Glomerular visceral epithelial cell (primary cell): Measurements from ENCODE around the gene ARHGEF17.

Source experiments
- DNase-seq: peaks from one replicate; pipeline ENCODE4 v3.0.0-alpha.2; 2016; ENCODE audit errors: extremely low spot score

ARHGEF17 gene

GRCh38 chr11:73333173-73333572 lies 25.1 kb downstream of the ARHGEF17 start:
- DNase-seq = no peak

GRCh38 chr11:73333640-73334383 lies 25.7 kb downstream of the ARHGEF17 start:
- no peak for DNase-seq

- DNase-seq = peak; percentile 89
These were observed 26.5 kb downstream of the ARHGEF17 start for GRCh38 chr11:73334384-73335203.

GRCh38 chr11:73335204-73335923 lies 27.3 kb downstream of the ARHGEF17 start:
- DNase-seq = peak; percentile 85

- no peak for DNase-seq
These were observed 29.8 kb downstream of the ARHGEF17 start for GRCh38 chr11:73337846-73338245.

GRCh38 chr11:73338279-73338678 lies 30.2 kb downstream of the ARHGEF17 start:
- DNase-seq = no peak

GRCh38 chr11:73340164-73340563 lies 32.1 kb downstream of the ARHGEF17 start:
- DNase-seq = no peak

GRCh38 chr11:73342633-73343032 lies 34.6 kb downstream of the ARHGEF17 start:
- no peak for DNase-seq

GRCh38 chr11:73343076-73343873 lies 35.2 kb downstream of the ARHGEF17 start:
- no peak for DNase-seq

GRCh38 chr11:73344191-73344607 lies 36.1 kb downstream of the ARHGEF17 start:
- no peak for DNase-seq

- no peak for DNase-seq
These were observed 37.5 kb downstream of the ARHGEF17 start for GRCh38 chr11:73345481-73346160.

- no peak for DNase-seq
These were observed 38.3 kb downstream of the ARHGEF17 start for GRCh38 chr11:73346186-73346935.

GRCh38 chr11:73347067-73347466 lies 39.0 kb downstream of the ARHGEF17 start:
- no peak for DNase-seq

GRCh38 chr11:73348838-73349237 lies 40.8 kb downstream of the ARHGEF17 start:
- no peak for DNase-seq

- DNase-seq = no peak
These were observed 41.6 kb downstream of the ARHGEF17 start for GRCh38 chr11:73349633-73350032.

GRCh38 chr11:73350908-73351636 lies 43.0 kb downstream of the ARHGEF17 start:
- DNase-seq = peak; percentile 66

GRCh38 chr11:73353422-73353821 lies 45.3 kb downstream of the ARHGEF17 start:
- DNase-seq = no peak

GRCh38 chr11:73355109-73355508 lies 47.0 kb downstream of the ARHGEF17 start:
- DNase-seq = no peak
